Measurements from ENCODE around the gene PIBF1.
A peak's percentile ranks its signal among the peaks of the same experiment; 100 is the strongest.
"Not testable (repeated sequence)": the region's sequence is repeated elsewhere in the genome, so short reads cannot be mapped to it uniquely, and the experiment has no call there.

PIBF1 gene

GRCh38 chr13:73011751-73012150, 229.8 kb downstream of the PIBF1 start:
- DNase-seq, result no peak

- no peak for DNase-seq
Observed at GRCh38 chr13:73015805-73016204, 233.9 kb downstream of the PIBF1 start.

- DNase-seq, result no peak
Observed at GRCh38 chr13:73018336-73018735, 236.4 kb downstream of the PIBF1 start.

- DNase-seq, result no peak
Observed at GRCh38 chr13:73025217-73026012, 243.5 kb downstream of the PIBF1 start.

- DNase-seq, result no peak
Observed at GRCh38 chr13:73034901-73035300, 253.0 kb downstream of the PIBF1 start.

GRCh38 chr13:73035660-73036059, 253.7 kb downstream of the PIBF1 start:
- DNase-seq, result no peak

- DNase-seq, result no peak
Observed at GRCh38 chr13:73036566-73036965, 254.6 kb downstream of the PIBF1 start.

GRCh38 chr13:73038064-73038463, 256.1 kb downstream of the PIBF1 start:
- DNase-seq, result no peak

GRCh38 chr13:73039201-73040108, 257.5 kb downstream of the PIBF1 start:
- no peak for DNase-seq

GRCh38 chr13:73040484-73040883, 258.6 kb downstream of the PIBF1 start:
- no peak for DNase-seq

- DNase-seq, result no peak
Observed at GRCh38 chr13:73040968-73041596, 259.1 kb downstream of the PIBF1 start.

GRCh38 chr13:73045031-73045430, 263.1 kb downstream of the PIBF1 start:
- no peak for DNase-seq

GRCh38 chr13:73048615-73049014, 266.7 kb downstream of the PIBF1 start:
- not testable (repeated sequence) for DNase-seq

GRCh38 chr13:73054712-73055111, 272.8 kb downstream of the PIBF1 start:
- DNase-seq, result no peak

GRCh38 chr13:73055813-73056564, 274.1 kb downstream of the PIBF1 start:
- no peak for DNase-seq

- DNase-seq, result no peak
Observed at GRCh38 chr13:73056565-73056962, 274.6 kb downstream of the PIBF1 start.

- no peak for DNase-seq
Observed at GRCh38 chr13:73057284-73058063, 275.5 kb downstream of the PIBF1 start.

- no peak for DNase-seq
Observed at GRCh38 chr13:73058064-73058313, 276.1 kb downstream of the PIBF1 start.

GRCh38 chr13:73058432-73058735, 276.5 kb downstream of the PIBF1 start:
- no peak for DNase-seq

GRCh38 chr13:73058736-73059459, 277.0 kb downstream of the PIBF1 start, which contains the start of gene KLF5:
Gene KLF5 (plus strand): TSS chr13:73059005. CDS start chr13:73059328, 323 bp downstream.
- DNase-seq, result peak; percentile 94

All from right kidney (tissue), 1 donor.